Ovary (tissue), 9 donors: ENCODE data around the gene GNG3. TPM values are rescaled to one million over a fixed set of nuclear protein-coding genes. Genes with fewer than 3 reads are reported as not detected.
"Not testable (repeated sequence)": the region's sequence is repeated elsewhere in the genome, so short reads cannot be mapped to it uniquely, and the experiment has no call there.

ENCODE experiments used
- DNase-seq, 5 donors: peaks; one replicate each; pipeline ENCODE4 v3.0.0-alpha.2; 2019 to 2020
- H3K27ac ChIP-seq, 2 donors: fragments of 200-600 bp; one replicate each; pipeline versions ENCODE4 v1.5.1 to v1.8.0; 2019 to 2022
- H3K27me3 ChIP-seq: fragments of 200-600 bp; one replicate; pipeline ENCODE4 v1.8.0; 2022
- H3K36me3 ChIP-seq: fragments of 200-600 bp; sonication (generic); one replicate; pipeline ENCODE4 v1.5.1; 2019
- H3K4me1 ChIP-seq: one replicate; pipeline ENCODE4 v1.8.1; 2013; ENCODE audit warnings: mild to moderate bottlenecking, moderate library complexity; ENCODE audit not compliant: insufficient read depth
- H3K4me3 ChIP-seq: fragments of 200-600 bp; sonication (generic); one replicate; pipeline ENCODE4 v1.5.1; 2017
- H3K9me3 ChIP-seq, 2 donors: fragments of 200-600 bp in 1 of 2; sonication (generic) in 1 of 2; one replicate each; pipeline versions ENCODE4 v1.5.1 to v1.8.1; 2013 to 2019; ENCODE audit warnings: mild to moderate bottlenecking in 1 of 2, moderate library complexity in 1 of 2
- CTCF ChIP-seq, 3 donors: fragments of 450-650 bp in 2 of 3; fragments of 200-600 bp in 1 of 3; IDR thresholded peaks; one replicate each; pipeline versions ENCODE4 v1.5.1 to v1.8.0; 2016 to 2022; ENCODE audit warnings: antibody characterized with exemption in 3 of 3, mild to moderate bottlenecking in 1 of 3
- EP300 ChIP-seq: sonication (generic); formaldehyde crosslinking; IDR thresholded peaks from one replicate; pipeline ENCODE4 v1.6.1; 2017; ENCODE audit warnings: antibody characterized with exemption
- POLR2A ChIP-seq: fragments of 450-650 bp; IDR thresholded peaks from one replicate; pipeline ENCODE4 v1.6.1; 2017; ENCODE audit warnings: antibody characterized with exemption, mild to moderate bottlenecking, moderate library complexity
- WGBS, 3 donors: extraction: QIAGEN DNeasy Blood & Tissue Kit in 1 of 3; methylation state at CpG; one replicate each; pipeline versions ENCODE4 v1.1.5 to v1.1.7; 2013 to 2017; 5-methylcytosine and 5-hydroxymethylcytosine counted together
- intact Hi-C, 4 donors: fragments of 100-400 bp; cut with DNase I; formaldehyde crosslinking; loops; one replicate each; pipeline versions ENCODE4 v1.11.0 to v1.15.1; 2022 to 2023
- polyA plus RNA-seq, 2 donors: library from polyadenylated mRNA; stranded (reverse); fragments of 200-250 nt in 1 of 2; fragments of 350-450 nt in 1 of 2; fragmentation: Illumina TruSeq in 1 of 2; extraction: RNeasy Lipid Tissue Mini Kit (QIAGEN cat#74804) in 1 of 2; gene quantifications; one replicate each; pipeline ENCODE4 v1.2.3, GENCODE V29; 2013 to 2014
- total RNA-seq, 7 donors: library from RNA; depleted of rRNA in 2 of 7; stranded (reverse); fragments of >200 nt in 2 of 7; fragmentation: NEBNext Ultra II Directional in 3 of 7; extraction: Animal tissue kit (Norgen Biotek cat#: 25700) in 3 of 7; gene quantifications; one replicate each; pipeline versions ENCODE4 v1.1.0 to v1.2.4, GENCODE V29; 2016 to 2023
- donor health status: DM: no; HTN: no; CAD: no; lungs with moderate emphysema.
- donor health status: DM: no; HTN: no; CAD: no.
- donor health status: Bipolar disorder and iron deficiency.
- donor health status: DM: yes; HTN: yes; CAD: no.
- donor health status: DM: no; HTN: no; CAD: no.
- donor health status: DM: yes; HTN: yes; CAD: no.

The GNG3 gene
- total and polyA plus RNA-seq, 9 donors, result 0.18 to 0.73 (median 0.34) TPM; not detected in 2

- intact Hi-C loops, result no loop called here
- TF ChIP-seq EP300 (no peak), CTCF (IDR thresholded peaks at IDR 0.05) (no peak), POLR2A (no peak)
- 70 to 82% (median 80%) methylated on average over 2 of the region's 2 CpGs for WGBS, 3 donors
Observed at GRCh38 chr11:62732830-62733229, 25.4 kb downstream of the GNG3 start.

GRCh38 chr11:62737196-62737595 is 29.7 kb downstream of the GNG3 start:
- Histone ChIP-seq H3K4me3 (no peak overlapping the region), H3K36me3 (no peaks in the 10 kb centered on the region), H3K9me3 (no peaks in the 10 kb centered on the region), H3K4me1 (no peaks in the 10 kb centered on the region), H3K27ac (no peak overlapping the region), H3K27me3 (no peaks in the 10 kb centered on the region)
- intact Hi-C loops, result no loop called here
- DNase-seq, result no peak
- TF ChIP-seq EP300, result no peak
- TF ChIP-seq CTCF (IDR thresholded peaks at IDR 0.05), result no peak
- no peak for TF ChIP-seq POLR2A

More at GRCh38 chr11:62732830-62733229, 25.4 kb downstream of the GNG3 start:
- Histone ChIP-seq H3K36me3 (no peaks in the 10 kb centered on the region), H3K27me3 (no peaks in the 10 kb centered on the region), H3K9me3 (no peaks in the 10 kb centered on the region), H3K27ac (no peak overlapping the region), H3K4me1 (peaks cover 3% of the 10 kb centered on the region), H3K4me3 (no peak overlapping the region)
- no peak for DNase-seq

- no peak for TF ChIP-seq EP300
- TF ChIP-seq POLR2A, result no peak
- Histone ChIP-seq H3K27ac (no peak overlapping the region), H3K27me3 (no peaks in the 10 kb centered on the region), H3K4me1 (no peaks in the 10 kb centered on the region), H3K36me3 (no peaks in the 10 kb centered on the region), H3K9me3 (no peaks in the 10 kb centered on the region), H3K4me3 (no peak overlapping the region)
- intact Hi-C loops, result no loop called here
- DNase-seq, result no peak
- 56 to 74% (median 72%) methylated on average over 9 of the region's 9 CpGs for WGBS, 3 donors
Observed at GRCh38 chr11:62747475-62748160, 40.1 kb downstream of the GNG3 start.

- DNase-seq, H3K9me3 ChIP-seq, intact Hi-C loops, H3K27me3 ChIP-seq, H3K4me3 ChIP-seq, H3K4me1 ChIP-seq, H3K36me3 ChIP-seq, H3K27ac ChIP-seq: not testable (repeated sequence)
- WGBS, 3 donors, result 79 to 89% (median 86%) methylated on average over 5 of the region's 5 CpGs
Observed at GRCh38 chr11:62749931-62750330, 42.5 kb downstream of the GNG3 start.

GRCh38 chr11:62752177-62752785 is 44.8 kb downstream of the GNG3 start:
- intact Hi-C loops, result no loop called here
- no peak for DNase-seq
- Histone ChIP-seq H3K9me3 (no peaks in the 10 kb centered on the region), H3K4me3 (no peak overlapping the region), H3K36me3 (no peaks in the 10 kb centered on the region), H3K27ac (no peak overlapping the region), H3K4me1 (peaks cover 7% of the 10 kb centered on the region), H3K27me3 (no peaks in the 10 kb centered on the region)
- 95 to 96% (median 95%) methylated on average over 14 of the region's 14 CpGs for WGBS, 3 donors
- TF ChIP-seq EP300 (no peak), CTCF (IDR thresholded peaks at IDR 0.05) (no peak), POLR2A (no peak)
